Activated naive CD8-positive, alpha-beta T cell treated with anti-CD3 and anti-CD28 coated beads, Interleukin-2, amount 10 ng/mL, durations not matched to agents 7 days and 5 days (primary cell): ENCODE data around the gene EID2B. TPM values are rescaled to one million over a fixed set of nuclear protein-coding genes. Genes with fewer than 3 reads are reported as not detected.
A peak's percentile ranks its signal among the peaks of the same experiment; 100 is the strongest.

ENCODE experiments used
- ATAC-seq: fragments of 150-1000 bp; cut with Tn5 transposase; one replicate; pipeline ENCODE4 v1.10.0; 2021; ENCODE audit warnings: low read depth, moderate library complexity
- POLR2A ChIA-PET: fragments of 350-600 bp; sonication (Branson Sonifier 250); formaldehyde crosslinking; loops from one replicate; lab custom pipeline; 2021; ENCODE audit warnings: antibody characterized with exemption; lab: Charles Lee
- DNase-seq: peaks from one replicate; pipeline ENCODE4 v3.0.0; 2021
- H3K27ac Mint-ChIP-seq: one replicate; pipeline ENCODE4 v1.8.0; 2022; ENCODE audit warnings: mild to moderate bottlenecking, mixed read lengths
- H3K27me3 Mint-ChIP-seq: one replicate; pipeline ENCODE4 v1.8.0; 2022; ENCODE audit warnings: mild to moderate bottlenecking, moderate library complexity, mixed read lengths
- H3K36me3 Mint-ChIP-seq: one replicate; pipeline ENCODE4 v1.8.0; 2021; ENCODE audit warnings: mild to moderate bottlenecking, mixed read lengths
- H3K4me1 Mint-ChIP-seq: one replicate; pipeline ENCODE4 v1.8.0; 2021; ENCODE audit warnings: mixed read lengths
- H3K4me3 Mint-ChIP-seq: one replicate; pipeline ENCODE4 v1.8.0; 2022; ENCODE audit warnings: mild to moderate bottlenecking, moderate library complexity, mixed read lengths
- H3K9me3 Mint-ChIP-seq: one replicate; pipeline ENCODE4 v1.8.0; 2021; ENCODE audit warnings: mixed read lengths
- total RNA-seq, 2 experiments: library from RNA; stranded (reverse); gene quantifications; one replicate each; pipeline ENCODE4 v1.2.3, GENCODE V29; 2021

The EID2B gene
- total RNA-seq, 2 experiments from 2014 or later: 6.3 to 7.0 TPM

DNA sequence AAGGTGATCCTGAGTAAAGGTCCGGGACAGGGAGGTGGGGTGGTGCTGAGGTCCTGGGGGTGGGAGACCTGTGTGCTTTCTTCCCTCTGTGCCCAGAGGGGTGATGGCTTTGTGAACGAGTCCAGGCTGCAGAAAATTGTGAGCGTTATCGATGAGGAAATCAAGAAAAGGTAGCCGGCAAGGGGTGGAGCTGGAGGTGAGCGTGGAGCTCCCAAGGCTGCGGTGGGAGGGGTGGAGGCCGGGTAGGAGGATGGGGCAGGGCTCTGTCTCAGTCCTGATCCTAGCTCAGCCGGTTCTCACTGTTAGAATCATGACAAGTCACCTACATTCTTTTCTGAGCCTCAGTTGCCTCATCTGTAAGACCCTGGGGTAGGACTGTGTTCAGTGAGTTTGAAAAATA, 13.7 kb downstream of the EID2B start:
- no peak overlapping the region for H3K4me3 Mint-ChIP-seq
- peaks cover 1% of the 10 kb centered on the region for H3K36me3 Mint-ChIP-seq
- DNase-seq (no peak), ATAC-seq (no peak)
- peaks cover 9% of the 10 kb centered on the region for H3K4me1 Mint-ChIP-seq
- H3K27me3 Mint-ChIP-seq: peaks cover 41% of the 10 kb centered on the region
- no peak overlapping the region for H3K27ac Mint-ChIP-seq
- H3K9me3 Mint-ChIP-seq: no peaks in the 10 kb centered on the region
- POLR2A ChIA-PET: interaction anchor here (1.5 kb wide), 1 partner anchor 12 kb away, joined by 3 read pairs; no protein-coding TSS in a partner anchor

DNA sequence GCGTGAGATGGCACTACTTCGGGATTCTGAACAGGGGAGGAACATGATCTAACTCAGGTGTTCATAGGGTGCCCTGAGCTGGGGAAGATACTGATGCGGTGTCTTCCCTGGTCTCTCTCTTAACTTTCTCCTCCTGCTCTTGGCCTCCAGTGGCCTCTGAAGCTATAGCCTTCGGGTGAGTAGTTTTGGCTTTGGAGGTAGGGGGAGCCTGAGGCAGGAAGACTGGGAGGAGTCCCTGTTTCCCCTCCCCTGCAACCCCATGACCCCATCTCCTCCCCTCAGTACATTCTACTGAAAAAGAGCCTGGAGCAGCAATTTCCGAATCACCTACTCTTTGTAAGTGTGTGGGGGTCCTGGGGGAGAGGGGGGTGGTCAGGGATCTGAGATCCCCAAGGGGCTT, 14.2 kb downstream of the EID2B start:
- Mint-ChIP-seq H3K27me3 (peaks cover 46% of the 10 kb centered on the region), H3K27ac (no peak overlapping the region), H3K36me3 (peaks cover 1% of the 10 kb centered on the region), H3K4me1 (peaks cover 9% of the 10 kb centered on the region), H3K4me3 (no peak overlapping the region), H3K9me3 (no peaks in the 10 kb centered on the region)
- no peak for DNase-seq
- no peak for ATAC-seq
- POLR2A ChIA-PET: interaction anchor here (1.5 kb wide), 1 partner anchor 12 kb away, joined by 3 read pairs; no protein-coding TSS in a partner anchor

DNA sequence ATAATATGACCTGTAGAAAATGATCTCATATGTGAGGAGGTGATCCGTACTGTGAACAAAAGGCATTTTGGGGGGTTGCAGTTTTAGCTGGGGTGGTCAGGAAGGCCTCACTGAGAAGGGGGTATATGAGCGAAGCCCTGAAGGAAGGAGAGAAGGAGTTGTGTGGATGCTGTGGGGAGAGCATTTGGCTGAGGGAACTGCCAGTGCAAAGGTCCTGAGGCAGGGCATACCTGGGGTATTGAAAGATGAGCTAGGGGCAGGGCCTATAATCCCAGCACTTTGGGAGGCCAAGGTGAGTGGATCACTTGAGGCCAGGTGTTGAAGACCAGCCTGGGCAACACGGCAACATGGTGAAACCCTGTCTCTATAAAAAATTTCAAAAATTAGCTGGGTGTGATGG, 15.2 kb downstream of the EID2B start:
- ATAC-seq (no peak), DNase-seq (no peak)
- POLR2A ChIA-PET: interaction anchor here (0.7 kb wide), 2 partner anchors 77 to 953 kb away, joined by 3 to 5 read pairs; no protein-coding TSS in a partner anchor
- H3K36me3 Mint-ChIP-seq: peaks cover 1% of the 10 kb centered on the region
- H3K9me3 Mint-ChIP-seq: no peaks in the 10 kb centered on the region
- H3K27ac Mint-ChIP-seq: no peak overlapping the region
- no peak overlapping the region for H3K4me3 Mint-ChIP-seq
- H3K27me3 Mint-ChIP-seq: peaks cover 53% of the 10 kb centered on the region
- H3K4me1 Mint-ChIP-seq: peaks cover 9% of the 10 kb centered on the region

DNA sequence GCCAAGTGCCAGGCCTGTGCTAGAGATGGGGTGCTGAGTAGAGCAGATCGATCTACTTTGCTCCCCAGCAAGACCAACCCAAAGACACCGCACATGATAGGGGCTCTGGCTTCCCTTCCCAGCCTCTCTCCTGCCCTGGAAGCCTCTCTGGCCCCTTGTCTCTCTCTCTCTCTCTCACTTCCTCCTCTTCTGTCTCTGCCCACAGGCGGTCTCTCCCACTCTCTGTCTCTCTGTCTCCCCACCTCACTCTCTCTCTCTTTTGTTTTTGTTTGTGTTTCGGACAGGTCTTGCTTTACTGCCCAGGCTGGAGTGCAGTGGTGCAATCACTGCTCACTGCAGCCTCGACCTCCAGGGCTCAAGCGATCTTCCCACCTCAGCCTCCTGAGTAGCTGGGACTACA, 16.4 kb downstream of the EID2B start:
- no peaks in the 10 kb centered on the region for H3K9me3 Mint-ChIP-seq
- POLR2A ChIA-PET: no interaction called here
- H3K27ac Mint-ChIP-seq: peak overlapping the region; percentile 7
- peak overlapping the region; percentile 15 for H3K4me3 Mint-ChIP-seq
- ATAC-seq: no peak
- peaks cover 59% of the 10 kb centered on the region for H3K27me3 Mint-ChIP-seq
- peaks cover 9% of the 10 kb centered on the region for H3K4me1 Mint-ChIP-seq
- H3K36me3 Mint-ChIP-seq: peaks cover 1% of the 10 kb centered on the region
- no peak for DNase-seq

DNA sequence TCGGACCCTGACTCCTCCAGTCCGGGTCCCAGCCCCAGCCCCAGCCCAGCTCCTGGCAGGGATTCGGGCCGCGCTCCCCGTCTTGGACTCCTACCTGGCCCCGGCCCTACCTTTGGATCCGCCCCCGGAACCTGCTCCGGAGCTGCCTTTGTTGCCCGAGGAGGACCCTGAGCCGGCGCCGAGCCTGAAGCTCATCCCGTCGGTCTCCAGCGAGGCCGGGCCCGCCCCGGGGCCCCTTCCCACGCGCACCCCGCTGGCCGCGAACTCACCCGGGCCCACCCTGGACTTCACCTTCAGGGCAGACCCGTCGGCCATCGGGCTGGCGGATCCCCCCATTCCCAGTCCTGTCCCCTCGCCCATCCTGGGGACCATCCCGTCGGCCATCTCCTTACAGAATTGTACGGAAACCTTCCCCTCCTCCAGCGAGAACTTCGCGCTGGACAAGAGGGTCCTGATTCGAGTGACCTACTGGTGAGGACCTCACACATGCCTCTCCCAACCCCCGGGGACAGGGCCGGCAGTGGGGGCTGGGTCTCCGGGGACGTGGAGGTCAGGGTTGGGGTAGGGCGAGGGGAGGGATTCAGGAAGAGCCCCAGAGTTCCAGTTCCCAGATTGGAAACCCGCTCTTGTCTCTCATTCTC, 17.0 kb downstream of the EID2B start:
- H3K4me3 Mint-ChIP-seq: peak overlapping the region; percentile 79
- no peak overlapping the region for H3K27ac Mint-ChIP-seq
- POLR2A ChIA-PET: no interaction called here
- H3K4me1 Mint-ChIP-seq: peaks cover 9% of the 10 kb centered on the region
- ATAC-seq: no peak
- DNase-seq: peak; percentile 46
- H3K36me3 Mint-ChIP-seq: peaks cover 1% of the 10 kb centered on the region
- H3K27me3 Mint-ChIP-seq: peaks cover 59% of the 10 kb centered on the region
- H3K9me3 Mint-ChIP-seq: no peaks in the 10 kb centered on the region

DNA sequence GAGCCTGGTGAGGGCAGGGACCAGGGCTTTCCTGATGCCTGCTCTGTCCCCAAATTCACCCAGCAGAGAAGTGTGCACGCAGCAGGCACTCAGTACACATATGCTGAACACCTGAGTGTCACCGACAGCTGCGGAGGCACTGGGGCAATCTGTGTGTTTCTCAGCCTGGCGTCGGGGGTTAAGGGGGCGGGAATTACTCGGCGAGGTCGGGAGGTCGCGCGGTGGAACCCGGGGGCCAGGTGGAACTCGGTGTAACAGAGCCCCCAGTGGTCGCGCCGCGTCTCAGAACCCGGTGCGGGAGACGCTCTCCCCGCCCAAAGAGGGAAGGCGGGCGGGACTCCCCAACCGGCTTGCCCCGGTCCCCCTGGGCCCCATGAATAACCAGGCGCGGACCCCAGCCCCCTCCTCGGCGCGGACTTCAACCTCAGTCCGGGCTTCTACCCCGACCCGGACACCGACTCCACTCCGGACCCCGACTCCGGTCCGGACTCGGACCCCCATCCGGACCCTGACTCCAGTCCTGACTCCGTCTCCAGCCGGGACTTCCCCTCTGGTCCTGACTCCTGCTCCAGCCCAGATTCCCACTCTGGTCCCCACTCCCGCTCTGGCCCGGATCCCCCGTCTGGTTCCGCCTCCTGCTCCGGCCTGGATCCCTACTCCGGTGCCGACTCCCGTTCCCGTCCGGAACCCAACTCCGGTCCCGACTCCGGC, 17.7 kb downstream of the EID2B start, which contains the start of gene SELENOV:
SELENOV (plus strand) TSS at position 300 of the 711 bp plus-strand sequence; CDS start at position 374, 74 bp downstream.
- peaks cover 9% of the 10 kb centered on the region for H3K4me1 Mint-ChIP-seq
- POLR2A ChIA-PET: no interaction called here
- peaks cover 59% of the 10 kb centered on the region for H3K27me3 Mint-ChIP-seq
- no peaks in the 10 kb centered on the region for H3K9me3 Mint-ChIP-seq
- H3K4me3 Mint-ChIP-seq: peak within 1 kb of the TSS; percentile 79
- DNase-seq (peak; percentile 42), ATAC-seq (peak; percentile 45)
- peaks cover 1% of the 10 kb centered on the region for H3K36me3 Mint-ChIP-seq
- H3K27ac Mint-ChIP-seq: no peak within 1 kb of the TSS

DNA sequence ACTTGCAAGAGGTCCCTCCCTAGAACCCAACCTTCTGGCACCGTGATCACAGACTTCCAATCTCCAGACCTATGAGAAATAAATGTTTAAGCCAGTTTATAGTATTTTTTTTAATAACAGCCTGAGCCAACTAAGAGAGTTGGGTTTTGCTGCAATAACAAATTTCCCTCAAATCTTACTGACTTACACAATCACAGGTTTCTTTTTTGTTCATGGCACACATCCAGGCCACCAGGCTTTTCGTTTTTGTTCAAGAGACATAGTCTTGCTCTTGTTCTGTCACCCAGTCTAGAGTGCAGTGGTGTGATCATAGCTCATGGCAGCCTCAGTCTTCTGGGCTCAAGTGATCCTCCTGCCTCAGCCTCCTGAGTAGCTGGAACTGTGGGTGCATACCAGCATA, 19.7 kb downstream of the EID2B start:
- H3K9me3 Mint-ChIP-seq: no peaks in the 10 kb centered on the region
- ATAC-seq (no peak), DNase-seq (no peak)
- H3K4me1 Mint-ChIP-seq: peaks cover 9% of the 10 kb centered on the region
- peaks cover 56% of the 10 kb centered on the region for H3K27me3 Mint-ChIP-seq
- no peak overlapping the region for H3K27ac Mint-ChIP-seq
- H3K4me3 Mint-ChIP-seq: no peak overlapping the region
- POLR2A ChIA-PET: interaction anchor here (0.7 kb wide), 1 partner anchor 1883 kb away, joined by 3 read pairs; no protein-coding TSS in a partner anchor
- peaks cover 1% of the 10 kb centered on the region for H3K36me3 Mint-ChIP-seq

DNA sequence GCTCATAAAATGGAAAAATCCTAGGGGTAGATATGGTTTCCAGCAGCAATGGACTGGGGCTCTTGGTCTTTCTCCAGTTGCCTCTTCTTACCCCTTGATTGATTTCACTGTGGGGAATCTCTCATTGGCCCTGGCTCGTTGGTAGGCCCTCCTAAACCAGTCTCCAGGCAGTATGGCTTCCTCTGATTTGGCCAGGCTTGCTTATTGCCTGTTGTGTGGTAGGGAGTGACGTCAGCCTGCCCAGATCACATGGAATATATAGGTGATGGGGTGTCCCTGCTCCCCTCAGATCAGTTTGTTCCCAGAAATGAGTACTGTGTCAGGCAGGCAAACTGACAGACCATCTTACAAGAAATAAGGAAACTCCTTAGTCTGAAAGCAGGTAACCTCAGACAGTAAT, 23.4 kb downstream of the EID2B start:
- Mint-ChIP-seq H3K9me3 (no peaks in the 10 kb centered on the region), H3K27me3 (peaks cover 38% of the 10 kb centered on the region), H3K27ac (no peak overlapping the region), H3K4me3 (no peak overlapping the region), H3K4me1 (peaks cover 9% of the 10 kb centered on the region), H3K36me3 (no peaks in the 10 kb centered on the region)
- POLR2A ChIA-PET: interaction anchor here (0.7 kb wide), 1 partner anchor 167 kb away, joined by 3 read pairs; the partner anchor contains the start of gene SAMD4B
- ATAC-seq: no peak
- DNase-seq: no peak

DNA sequence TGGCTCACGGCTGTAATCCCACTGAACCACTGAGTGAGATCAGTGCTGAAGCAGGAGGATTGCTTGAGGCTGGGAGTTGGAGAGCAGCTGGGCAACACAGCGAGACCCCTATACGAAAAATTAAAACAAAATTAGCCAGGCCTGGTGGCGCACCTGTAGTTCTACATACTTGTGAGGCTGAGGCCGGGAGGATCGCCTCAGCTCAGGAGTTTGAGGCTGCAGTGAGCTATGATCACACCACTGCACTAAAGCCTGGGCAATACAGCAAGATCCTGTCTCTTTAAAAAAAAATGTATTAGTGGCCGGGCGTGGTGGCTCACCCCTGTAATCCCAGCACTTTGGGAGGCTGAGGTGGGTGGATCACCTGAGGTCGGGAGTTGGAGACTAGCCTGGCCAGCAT, 24.0 kb downstream of the EID2B start:
- Mint-ChIP-seq H3K27me3 (peaks cover 34% of the 10 kb centered on the region), H3K4me1 (peaks cover 9% of the 10 kb centered on the region), H3K36me3 (no peaks in the 10 kb centered on the region), H3K9me3 (no peaks in the 10 kb centered on the region), H3K4me3 (no peak overlapping the region), H3K27ac (no peak overlapping the region)
- POLR2A ChIA-PET: no interaction called here
- no peak for DNase-seq
- no peak for ATAC-seq

DNA sequence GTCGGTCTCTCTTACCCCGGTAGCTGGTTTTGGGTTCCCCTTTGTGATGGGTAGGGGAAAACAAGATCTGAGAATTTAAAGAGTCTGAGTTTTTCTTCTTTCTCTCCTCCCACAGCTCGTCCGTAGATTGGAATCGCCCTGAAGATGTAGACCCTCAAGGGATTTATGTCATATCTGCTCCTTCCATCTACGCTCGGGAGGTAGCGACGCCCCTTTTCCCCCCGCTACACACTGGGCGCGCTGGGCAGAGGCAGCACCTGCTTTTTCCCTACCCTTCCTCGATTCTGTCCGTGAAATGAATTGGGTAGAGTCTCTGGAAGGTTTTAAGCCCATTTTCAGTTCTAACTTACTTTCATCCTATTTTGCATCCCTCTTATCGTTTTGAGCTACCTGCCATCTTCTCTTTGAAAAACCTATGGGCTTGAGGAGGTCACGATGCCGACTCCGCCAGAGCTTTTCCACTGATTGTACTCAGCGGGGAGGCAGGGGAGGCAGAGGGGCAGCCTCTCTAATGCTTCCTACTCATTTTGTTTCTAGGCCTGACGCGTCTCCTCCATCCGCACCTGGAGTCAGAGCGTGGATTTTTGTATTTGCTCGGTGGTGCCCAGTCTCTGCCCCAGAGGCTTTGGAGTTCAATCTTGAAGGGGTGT, 24.8 kb downstream of the EID2B start:
- H3K4me1 Mint-ChIP-seq: peaks cover 9% of the 10 kb centered on the region
- no peaks in the 10 kb centered on the region for H3K9me3 Mint-ChIP-seq
- peak overlapping the region; percentile 67 for H3K4me3 Mint-ChIP-seq
- no peaks in the 10 kb centered on the region for H3K36me3 Mint-ChIP-seq
- POLR2A ChIA-PET: interaction anchor here (0.6 to 1.5 kb wide), 3 partner anchors 11 to 72 kb away, joined by 3 to 8 read pairs (median 3); partner anchors contain the start of gene RPS16
- no peak for DNase-seq
- peaks cover 31% of the 10 kb centered on the region for H3K27me3 Mint-ChIP-seq
- no peak overlapping the region for H3K27ac Mint-ChIP-seq
- no peak for ATAC-seq

DNA sequence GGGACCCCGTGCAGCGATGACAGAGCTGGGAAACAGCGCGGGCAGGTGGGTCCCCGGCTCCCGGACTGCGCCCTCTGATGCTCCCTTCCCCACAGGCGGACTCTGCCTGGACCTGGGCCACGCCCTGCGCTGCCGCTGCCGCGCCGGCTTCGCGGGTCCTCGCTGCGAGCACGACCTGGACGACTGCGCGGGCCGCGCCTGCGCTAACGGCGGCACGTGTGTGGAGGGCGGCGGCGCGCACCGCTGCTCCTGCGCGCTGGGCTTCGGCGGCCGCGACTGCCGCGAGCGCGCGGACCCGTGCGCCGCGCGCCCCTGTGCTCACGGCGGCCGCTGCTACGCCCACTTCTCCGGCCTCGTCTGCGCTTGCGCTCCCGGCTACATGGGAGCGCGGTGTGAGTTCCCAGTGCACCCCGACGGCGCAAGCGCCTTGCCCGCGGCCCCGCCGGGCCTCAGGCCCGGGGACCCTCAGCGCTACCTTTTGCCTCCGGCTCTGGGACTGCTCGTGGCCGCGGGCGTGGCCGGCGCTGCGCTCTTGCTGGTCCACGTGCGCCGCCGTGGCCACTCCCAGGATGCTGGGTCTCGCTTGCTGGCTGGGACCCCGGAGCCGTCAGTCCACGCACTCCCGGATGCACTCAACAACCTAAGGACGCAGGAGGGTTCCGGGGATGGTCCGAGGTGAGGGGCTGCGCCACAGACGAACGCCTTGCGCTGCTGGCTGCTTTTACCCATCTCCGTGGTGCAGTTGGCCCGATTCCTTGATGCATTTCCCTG, 25.5 kb downstream of the EID2B start:
- DNase-seq (peak; percentile 73), ATAC-seq (peak; percentile 71)
- no peaks in the 10 kb centered on the region for H3K36me3 Mint-ChIP-seq
- peak overlapping the region; percentile 67 for H3K4me3 Mint-ChIP-seq
- peaks cover 27% of the 10 kb centered on the region for H3K27me3 Mint-ChIP-seq
- H3K4me1 Mint-ChIP-seq: peaks cover 9% of the 10 kb centered on the region
- H3K27ac Mint-ChIP-seq: no peak overlapping the region
- POLR2A ChIA-PET: interaction anchor here (0.6 to 1.5 kb wide), 3 partner anchors 12 to 71 kb away, joined by 3 to 8 read pairs (median 3); partner anchors contain the start of gene RPS16
- H3K9me3 Mint-ChIP-seq: no peaks in the 10 kb centered on the region

DNA sequence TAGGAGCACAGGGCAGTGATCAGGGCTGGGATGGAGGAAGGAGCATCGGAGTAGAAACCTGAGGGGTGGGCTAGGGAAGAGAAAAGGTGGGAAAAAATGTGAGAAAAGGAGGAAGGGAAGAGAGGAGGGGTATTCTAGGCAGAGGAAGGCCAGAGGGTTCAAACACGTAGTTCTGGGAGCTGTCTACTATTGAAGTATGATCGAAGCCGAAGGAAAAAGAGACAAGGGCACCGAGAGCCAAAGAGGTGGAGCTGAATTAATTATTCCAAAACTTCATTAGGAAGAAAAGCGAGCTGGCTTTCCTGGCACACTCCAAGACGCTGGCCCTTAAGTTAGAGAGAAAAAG, 26.1 kb downstream of the EID2B start:
- H3K9me3 Mint-ChIP-seq: no peaks in the 10 kb centered on the region
- H3K27ac Mint-ChIP-seq: no peak overlapping the region
- DNase-seq (no peak), ATAC-seq (no peak)
- peaks cover 27% of the 10 kb centered on the region for H3K27me3 Mint-ChIP-seq
- H3K4me1 Mint-ChIP-seq: peaks cover 9% of the 10 kb centered on the region
- no peaks in the 10 kb centered on the region for H3K36me3 Mint-ChIP-seq
- POLR2A ChIA-PET: interaction anchor here (1.5 kb wide), 1 partner anchor 12 kb away, joined by 3 read pairs; no protein-coding TSS in a partner anchor
- peak overlapping the region; percentile 63 for H3K4me3 Mint-ChIP-seq
